Activated T-cell treated with anti-CD3 and anti-CD28 coated beads, Interleukin-2, amount 50 U/mL, for 48 hours (primary cell): Measurements from ENCODE around the gene KIAA0232.

Source experiments
- DNase-seq, 2 experiments: peaks; one replicate each; pipeline ENCODE4 v3.0.0-alpha.2; 2020

KIAA0232 gene, protein sequence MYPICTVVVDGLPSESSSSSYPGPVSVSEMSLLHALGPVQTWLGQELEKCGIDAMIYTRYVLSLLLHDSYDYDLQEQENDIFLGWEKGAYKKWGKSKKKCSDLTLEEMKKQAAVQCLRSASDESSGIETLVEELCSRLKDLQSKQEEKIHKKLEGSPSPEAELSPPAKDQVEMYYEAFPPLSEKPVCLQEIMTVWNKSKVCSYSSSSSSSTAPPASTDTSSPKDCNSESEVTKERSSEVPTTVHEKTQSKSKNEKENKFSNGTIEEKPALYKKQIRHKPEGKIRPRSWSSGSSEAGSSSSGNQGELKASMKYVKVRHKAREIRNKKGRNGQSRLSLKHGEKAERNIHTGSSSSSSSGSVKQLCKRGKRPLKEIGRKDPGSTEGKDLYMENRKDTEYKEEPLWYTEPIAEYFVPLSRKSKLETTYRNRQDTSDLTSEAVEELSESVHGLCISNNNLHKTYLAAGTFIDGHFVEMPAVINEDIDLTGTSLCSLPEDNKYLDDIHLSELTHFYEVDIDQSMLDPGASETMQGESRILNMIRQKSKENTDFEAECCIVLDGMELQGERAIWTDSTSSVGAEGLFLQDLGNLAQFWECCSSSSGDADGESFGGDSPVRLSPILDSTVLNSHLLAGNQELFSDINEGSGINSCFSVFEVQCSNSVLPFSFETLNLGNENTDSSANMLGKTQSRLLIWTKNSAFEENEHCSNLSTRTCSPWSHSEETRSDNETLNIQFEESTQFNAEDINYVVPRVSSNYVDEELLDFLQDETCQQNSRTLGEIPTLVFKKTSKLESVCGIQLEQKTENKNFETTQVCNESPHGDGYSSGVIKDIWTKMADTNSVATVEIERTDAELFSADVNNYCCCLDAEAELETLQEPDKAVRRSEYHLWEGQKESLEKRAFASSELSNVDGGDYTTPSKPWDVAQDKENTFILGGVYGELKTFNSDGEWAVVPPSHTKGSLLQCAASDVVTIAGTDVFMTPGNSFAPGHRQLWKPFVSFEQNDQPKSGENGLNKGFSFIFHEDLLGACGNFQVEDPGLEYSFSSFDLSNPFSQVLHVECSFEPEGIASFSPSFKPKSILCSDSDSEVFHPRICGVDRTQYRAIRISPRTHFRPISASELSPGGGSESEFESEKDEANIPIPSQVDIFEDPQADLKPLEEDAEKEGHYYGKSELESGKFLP (N-terminal part only)

DNA sequence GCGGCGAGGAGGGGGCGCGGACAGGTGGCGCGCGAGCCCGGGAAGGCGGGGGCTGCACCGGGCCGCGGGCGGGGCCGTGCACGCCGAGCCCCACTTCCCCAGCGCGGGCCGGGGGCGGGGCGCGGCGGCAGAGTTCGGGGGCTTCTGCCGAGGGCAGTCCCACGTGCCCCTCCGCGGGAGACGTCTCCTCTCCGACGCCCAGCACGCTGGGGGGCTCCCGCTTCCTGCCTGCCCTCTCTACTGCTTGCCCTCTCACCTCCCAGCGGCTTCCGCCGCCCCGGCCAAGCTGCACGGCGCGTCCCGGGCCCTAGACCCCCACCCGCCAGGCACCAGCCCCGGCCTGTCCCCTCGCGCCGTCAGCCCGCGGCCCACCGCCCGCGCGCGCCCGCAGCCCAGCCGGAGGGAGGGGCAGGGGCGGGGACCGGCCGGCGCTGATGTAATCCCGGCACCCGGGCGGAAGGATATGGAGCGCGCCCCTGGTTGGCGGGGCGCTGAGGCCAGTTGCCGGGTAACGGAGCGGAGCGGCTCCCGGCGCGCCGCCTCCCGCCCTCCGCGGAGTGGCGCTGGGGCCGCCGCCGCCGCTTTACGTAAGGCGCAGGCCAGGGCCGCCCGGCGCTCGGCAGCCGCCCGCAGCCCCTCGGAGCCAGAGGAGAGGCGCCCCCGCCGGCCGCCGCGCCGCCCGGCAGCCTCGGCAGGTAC lies at the start of gene KIAA0232:
Gene KIAA0232 (plus strand): TSS at position 581 of the 699 bp plus-strand sequence. CDS start 41,727 bp downstream, outside the sequence.
- DNase-seq = peak; percentile 87 to 94

DNA sequence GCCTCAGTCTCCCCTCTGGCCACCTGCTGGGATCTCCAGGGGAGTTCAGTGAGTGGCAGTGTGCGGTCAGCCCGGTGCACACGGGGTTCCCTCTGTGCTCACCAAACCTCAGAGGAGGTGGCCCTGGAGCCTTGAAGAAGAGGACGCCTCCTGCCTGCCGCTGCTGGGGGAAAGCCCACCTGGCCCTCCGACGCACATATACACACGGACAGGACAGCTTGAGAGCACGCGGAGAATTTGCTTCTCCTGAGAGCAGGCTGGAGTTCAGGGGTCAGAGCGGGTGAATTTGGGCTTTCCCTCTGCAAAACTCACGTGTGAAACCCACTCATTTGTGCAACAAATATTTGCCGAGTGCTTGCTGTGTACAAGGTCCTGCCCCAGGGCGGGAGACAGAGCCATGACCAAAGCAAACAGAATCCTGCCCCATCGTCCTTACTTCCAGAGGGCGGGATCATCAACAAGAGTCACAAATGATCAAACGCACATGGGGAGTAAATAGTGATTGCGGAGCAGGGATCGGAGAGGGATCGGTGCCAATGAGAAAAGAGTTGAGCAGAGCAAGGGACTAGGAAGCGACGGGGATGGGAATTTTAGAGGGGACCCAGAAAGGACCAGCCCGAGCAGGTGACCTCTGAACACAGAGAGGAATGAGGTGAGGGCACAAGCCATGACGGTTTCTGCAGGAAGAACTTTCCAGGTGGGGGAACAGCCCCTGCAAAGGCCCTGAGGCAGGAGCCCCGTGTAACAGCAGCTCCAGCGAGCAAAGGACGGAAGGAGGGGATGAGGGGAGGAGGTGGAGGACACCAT lies 49.0 kb upstream of the KIAA0232 start:
- no peak for DNase-seq

DNA sequence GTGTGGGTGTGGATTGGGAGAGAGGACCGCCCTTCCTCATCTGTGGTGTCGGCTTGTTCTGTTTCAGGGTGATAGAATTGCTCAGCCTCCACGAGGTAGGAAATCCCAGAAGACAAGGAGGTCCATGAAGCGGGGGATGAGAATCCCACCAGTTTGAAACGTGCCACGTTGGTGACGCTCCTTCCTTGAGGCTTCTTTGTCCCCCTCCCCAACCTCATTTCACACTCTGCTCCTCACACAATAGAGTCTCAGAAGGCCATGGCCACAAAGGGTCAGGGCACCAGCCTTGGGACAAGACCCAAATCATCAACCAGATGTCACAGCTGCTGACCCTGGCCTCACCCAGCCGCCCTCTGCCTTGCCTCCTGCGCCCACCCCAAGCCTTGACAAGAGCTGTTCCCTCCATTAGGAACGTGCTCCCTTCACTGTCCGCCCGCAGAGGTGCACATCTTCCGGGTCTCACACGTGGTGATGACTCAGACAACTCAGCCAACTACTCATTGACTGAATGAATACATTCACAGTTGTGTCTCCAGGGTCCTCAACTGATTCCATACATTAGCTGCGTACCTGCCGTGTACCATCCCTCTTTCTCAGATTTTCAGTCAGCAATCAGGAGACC lies 48.3 kb upstream of the KIAA0232 start:
- DNase-seq = no peak

DNA sequence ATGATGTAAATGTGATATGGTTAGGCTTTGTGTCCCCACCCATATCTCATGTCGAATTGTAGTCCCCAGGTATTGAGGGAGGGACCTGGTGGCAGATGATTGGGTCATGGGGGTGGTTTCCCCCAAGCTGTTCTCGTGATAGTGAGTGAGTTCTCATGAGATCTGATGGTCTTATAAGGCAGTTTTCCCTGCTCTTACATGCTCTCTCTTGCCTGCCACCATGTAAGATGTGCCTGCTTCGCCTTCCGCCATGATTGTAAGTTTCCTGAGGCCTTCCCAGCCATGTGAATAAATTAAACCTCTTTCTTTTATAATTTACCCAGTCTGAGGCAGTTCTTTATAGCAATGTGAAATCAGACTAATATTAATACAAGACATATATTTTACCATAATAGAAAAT lies 42.6 kb upstream of the KIAA0232 start:
- no peak for DNase-seq

DNA sequence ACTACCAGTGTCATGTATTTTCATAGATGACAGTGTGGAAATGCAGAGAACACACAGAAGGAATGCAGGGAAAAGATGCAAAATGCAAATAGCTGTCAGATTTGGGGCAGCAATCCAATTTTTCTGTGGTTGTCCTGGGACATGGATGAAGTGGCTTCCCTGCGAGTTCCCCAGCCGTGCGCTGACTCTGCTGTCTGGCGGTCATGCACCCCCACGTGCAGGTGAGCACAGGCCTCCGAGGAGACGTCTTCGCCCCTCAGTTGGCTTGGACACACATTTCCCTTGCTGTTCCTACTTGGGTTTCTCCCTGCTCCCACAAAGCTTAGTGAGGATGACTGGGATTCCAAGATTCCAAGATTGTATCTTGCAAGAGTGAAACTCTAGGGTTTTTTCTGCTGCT lies 42.2 kb upstream of the KIAA0232 start:
- no peak for DNase-seq

DNA sequence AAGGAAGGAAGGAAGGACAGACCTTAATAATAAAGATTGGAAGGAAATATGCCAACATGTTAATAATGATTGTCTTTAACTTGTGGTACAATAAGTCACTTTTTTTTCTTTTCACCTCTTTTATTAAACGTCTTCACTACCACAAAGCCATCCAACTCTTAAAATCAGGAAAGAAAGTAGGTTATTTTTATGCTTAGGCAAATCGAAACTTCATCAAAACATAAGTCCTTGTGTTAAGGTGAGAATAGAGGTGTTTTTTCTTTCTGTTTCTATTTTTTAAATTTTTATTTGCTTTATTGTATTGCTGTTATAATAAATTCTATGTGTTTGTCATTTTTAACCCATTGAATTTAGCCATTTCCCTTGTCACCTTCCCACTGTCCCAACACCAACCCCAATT lies 40.0 kb upstream of the KIAA0232 start:
- DNase-seq = no peak

DNA sequence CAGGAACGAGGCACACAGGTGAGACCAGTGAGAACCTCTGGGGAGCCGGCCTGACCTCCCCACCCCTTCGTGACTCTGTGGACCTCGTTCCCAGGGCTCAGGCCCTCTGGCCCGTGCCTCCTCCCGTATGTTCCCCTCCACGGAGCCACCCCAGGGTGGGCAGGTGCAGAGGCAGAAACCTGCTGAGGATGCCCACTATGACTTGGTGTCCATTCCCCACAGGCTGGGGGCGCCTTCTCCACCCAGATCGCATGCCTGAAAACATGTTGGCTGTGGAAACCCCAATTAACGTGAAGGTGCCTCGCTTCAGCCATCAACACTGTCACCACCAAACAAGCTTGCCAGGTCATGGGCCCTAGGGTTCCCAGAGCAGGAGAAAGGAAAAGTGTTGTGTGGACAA lies 39.5 kb upstream of the KIAA0232 start:
- no peak for DNase-seq

DNA sequence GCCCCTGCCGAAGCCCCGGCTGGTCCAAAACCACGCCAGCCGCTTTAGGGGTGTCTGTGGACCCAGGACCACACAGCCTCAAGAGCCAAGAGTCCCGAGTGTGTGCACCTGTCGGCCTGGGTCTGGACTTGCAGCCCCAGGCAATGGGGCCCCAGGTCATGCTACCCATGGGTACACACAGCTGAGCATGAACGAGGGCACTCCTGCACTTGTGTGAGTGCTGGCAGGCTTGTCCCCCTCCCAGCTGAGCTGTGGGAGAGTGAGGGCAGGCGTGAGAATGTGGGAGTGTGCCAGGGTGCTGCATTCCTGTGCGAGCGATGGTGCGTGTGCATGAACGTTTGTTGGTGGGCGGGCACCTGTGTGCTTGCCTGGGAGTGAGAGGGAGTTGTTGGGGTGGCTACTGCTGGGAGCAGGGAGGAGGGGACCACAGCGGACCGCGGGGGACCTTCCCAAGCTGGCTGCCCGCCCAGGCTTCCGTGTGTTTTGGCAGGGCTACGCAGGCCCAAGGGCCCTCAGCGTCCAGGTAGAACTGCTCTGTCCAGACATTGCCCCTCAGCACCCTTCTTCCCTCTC lies 35.7 kb upstream of the KIAA0232 start:
- no peak for DNase-seq

DNA sequence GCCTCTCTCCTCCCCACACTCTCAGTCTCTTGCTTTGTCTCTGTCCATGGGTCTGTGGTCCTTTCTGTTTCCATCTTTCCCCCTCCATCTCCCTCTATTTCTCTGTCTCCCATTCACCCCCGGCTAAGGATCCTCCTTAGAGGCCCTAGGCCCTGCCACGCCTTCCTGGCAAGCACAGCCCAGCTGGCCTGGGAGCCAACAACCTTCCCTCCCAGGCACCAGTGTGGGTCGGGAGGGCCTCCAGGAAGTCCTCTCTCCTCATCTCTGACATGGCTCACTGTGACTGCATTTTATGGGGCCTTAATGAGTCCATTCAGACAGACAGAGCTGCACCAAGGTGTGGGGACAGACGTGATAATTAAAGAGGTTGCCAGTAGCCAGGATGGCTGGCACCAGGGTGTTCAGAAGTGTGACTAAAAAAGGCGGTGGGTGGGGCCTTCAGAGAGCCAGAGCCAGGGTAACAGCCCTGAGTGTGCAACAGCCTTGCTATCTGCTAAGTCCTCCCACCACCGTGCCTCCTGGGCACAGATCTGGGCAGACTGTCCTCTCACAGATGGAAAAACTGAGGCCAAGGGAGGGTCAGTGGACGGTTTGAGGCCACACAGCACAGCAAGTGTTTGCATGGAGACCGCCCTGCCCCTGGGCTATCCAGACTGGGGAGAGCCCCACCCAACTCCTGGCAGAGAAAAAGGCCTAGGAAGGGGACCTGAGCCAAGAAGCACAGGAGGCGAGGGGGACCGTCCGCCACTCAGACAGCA lies 35.1 kb upstream of the KIAA0232 start:
- no peak for DNase-seq

DNA sequence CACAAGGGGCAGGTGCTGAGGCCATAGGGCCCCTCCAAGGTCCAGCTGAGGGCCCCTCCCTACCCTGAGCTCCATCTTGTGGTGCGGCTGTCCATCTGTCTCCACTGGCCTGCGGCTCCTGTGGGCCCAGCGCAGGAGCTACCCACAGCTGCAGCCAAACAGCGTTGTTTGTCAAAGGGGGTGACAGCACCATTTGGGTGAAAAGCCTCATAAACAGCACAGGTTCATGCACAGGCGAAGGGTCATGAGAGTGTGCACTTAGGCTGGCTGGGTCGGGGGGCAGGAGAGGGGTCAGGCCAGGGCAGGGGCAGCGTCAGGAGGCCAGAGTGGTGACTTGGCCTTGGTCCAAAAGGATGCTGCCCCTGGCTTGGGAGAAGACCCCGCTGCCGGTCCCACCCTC lies 34.2 kb upstream of the KIAA0232 start:
- no peak for DNase-seq

DNA sequence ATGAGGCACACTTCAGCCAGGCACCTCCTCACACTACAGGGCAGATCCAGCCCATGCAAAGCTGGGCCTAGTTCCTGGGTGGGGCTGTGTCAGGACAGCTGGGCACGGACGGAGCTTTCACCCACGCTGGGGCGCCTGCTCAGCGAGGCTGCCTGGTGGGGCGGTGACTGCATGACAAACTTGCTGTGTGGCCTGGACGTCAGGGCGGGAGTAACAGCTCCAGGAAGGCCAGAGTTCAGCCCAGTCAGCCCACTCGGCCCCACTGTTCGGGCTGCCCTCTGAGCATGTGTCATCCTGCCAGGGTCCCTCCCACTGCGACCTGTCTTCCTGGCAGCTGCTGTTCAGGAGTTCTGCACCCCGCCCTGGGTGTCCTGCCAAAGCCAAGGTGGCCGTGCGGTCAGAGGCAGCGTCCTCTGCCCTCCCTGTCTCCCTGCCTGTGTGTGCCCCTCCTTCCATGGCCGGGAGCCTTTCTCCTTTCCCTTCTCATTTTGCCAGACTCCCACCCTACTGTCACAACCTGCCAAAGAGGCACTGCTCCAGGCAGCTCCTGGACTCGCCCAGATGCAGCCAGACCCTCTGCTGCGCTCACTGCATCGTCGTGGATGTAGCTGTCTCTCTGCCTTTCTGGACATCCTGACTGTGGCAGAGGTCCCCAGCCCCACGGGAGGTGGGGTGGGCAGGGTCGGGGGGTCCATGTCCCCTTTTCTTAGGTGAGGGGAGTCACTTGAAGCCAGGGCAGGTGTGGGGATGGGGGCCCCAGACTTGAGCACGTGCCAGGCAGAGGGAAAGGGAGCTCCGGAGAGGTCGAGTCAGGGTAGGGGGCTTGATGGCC lies 33.0 kb upstream of the KIAA0232 start:
- no peak for DNase-seq

DNA sequence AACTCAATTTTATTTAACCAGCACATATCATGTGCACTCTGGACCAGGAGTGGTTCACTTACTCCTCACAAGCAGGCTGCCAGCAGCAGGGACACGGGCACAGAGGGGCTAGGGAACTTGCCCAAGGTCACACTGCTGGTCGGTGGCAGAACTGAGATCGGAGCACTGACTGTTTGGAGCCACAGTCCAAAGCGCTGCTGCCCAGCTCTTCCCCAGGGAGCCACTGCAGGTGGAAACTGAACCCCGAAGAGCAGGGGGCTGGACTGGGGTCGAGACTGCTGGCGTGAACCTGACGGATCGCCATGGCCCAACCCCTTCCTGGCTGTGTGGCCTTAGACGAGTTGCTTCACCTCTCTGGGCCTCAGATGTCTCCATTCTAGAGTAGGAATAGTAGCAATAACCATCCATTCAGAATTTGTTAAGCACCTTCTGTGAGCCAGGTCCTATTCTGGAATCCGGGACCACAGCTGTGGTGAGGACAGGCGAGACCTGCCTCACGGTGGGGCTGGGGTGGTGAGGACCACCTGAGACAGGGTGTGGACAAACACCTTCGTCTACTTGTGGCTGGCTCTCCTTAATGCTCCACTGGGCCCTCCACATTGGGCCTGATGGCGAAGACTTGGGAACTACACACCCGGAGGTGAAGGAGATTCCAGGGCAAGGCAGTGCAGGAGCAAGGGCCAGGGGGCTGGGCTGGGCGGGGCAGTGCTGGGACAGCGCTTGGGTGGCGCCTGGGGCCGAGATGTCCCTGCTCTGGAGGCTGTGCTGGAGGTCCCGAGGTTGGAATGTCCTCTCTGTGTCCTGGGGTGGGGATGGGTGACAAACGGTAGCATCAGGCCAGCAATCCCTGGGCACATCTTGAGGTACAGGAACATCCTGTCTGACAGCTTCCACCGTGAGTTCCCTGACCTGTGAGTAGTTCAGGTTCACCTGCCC lies 32.0 kb upstream of the KIAA0232 start:
- DNase-seq = no peak

DNA sequence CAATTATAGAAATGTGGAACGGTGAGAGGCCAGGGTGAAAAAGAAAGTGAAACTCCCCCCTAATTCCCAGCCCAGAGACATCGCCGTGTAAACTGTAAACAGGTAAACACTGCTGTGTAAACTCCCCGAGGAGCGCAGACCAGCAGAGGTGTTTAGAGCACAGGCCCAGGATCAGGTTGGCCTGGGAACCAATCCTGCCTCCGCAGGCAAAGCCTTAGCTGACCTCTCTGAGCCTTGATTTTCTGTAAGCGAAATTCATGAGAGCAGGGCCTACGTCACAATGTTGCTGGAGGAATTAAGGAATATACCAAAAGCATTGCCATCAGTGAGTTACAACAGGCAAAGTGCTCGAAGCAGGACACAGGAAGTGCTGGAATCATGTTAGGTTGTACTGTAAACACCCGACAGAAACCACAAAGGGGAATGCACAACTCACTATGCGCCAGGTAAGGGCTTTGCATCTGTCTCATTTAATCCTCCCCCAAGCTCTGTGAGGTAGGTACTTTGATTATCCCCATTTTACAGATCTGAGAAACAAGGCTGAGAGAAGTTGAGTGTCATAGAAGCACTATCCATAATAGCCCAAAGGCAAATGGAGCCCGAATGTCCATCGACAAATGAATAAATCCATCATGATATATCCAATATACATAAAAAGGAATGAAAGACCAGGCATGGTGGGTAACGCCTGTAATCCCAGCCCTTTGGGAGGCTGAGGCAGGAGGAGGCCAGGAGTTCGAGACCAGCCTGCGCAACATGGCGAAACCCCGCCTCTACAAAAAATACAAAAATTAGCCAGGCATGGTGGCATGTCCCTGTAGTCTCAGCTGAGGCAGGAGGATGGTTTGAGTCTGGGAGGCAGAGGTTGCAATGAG lies 30.7 kb upstream of the KIAA0232 start:
- no peak for DNase-seq

DNA sequence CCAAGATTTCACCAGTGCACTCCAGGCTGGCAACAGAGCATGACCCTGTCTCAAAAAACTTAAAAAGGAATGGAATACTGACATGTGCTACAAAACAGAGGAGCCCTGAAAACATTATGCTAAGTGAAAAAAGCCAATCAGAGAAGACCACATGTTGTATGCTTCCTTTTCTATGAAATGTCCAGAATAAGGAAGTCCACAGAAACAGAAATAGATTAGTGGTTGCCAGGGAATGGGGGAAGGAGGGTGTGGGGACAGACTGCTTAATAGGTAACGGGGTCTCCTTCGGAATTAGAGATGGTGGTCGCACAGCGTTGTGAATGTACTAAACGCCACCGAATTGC lies 30.1 kb upstream of the KIAA0232 start:
- no peak for DNase-seq

DNA sequence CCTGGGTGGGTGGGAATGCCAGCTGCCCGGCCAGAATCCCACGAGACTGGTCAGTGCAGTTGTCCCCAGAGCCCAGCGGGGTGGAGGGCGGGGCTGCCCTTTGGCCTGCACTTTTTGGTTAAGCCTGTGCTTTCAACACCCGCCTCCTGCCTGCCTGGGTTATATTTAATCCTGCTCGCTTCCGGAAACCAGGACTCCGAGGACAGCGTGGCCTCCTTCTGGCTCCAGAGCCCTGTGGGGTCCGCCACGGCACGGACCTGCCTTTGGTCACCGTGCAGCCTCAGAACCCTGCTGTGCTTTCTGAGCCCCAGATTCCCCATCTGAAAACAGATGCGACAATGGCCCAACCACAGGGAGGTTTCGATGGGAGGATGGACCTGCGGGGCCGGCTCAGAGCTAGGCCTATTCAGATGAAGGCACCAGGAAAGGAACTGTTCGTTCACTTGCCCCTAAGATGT lies 29.4 kb upstream of the KIAA0232 start:
- DNase-seq = no peak

DNA sequence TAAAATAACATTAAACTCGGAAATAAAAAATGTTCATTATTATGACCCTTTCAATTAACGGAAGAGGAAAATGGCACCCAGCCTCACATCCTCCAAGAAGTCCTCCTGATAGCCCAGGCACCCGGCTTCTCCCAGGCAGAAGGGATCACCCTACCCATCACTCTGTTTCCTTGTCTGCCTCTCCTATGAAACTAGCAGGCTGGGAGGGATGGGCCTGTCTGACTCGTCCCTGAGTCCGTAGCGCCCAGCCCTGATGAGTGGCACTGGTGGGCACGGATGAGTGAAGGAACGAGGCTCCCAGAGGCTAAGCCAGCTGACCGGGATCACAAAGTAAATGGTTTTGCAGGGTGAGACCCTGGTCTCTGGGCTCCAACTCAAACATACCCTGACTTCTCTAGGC lies 28.6 kb upstream of the KIAA0232 start:
- no peak for DNase-seq

DNA sequence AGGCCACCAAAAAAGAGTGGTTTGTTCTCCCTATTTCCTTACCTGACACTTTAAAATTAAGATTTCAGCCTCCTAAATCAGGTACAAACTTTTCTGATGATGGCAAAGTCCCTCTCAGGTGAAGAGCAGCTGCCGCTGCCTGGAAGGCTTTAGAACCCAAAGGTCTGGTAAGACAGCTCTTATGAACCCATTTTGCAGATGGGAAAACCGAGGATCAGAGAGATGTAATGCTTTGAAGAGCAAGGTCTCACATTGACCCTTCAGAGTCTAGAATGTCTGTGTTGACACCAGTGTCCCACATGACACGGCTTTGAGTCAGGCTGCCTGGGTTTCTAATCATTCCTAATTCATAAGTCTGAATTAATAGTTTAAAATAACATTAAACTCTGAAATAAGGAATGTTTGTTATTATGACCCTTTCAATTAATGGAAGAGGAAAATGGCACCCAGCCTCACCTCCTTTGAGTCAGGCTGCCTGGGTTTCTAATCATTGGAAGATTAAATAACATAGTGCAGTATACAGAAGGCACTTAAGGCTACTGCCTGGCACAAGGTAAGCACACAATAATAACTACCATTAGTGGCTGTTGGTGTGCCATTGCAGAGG lies 27.9 kb upstream of the KIAA0232 start:
- no peak for DNase-seq
